Adrenal gland (tissue), 5 donors: ENCODE data around the gene C2orf78.

Experiments used
- POLR2A ChIP-seq, 2 donors: fragments of 450-650 bp; IDR thresholded peaks; one replicate each; pipeline ENCODE4 v1.6.1; 2017; ENCODE audit warnings: antibody characterized with exemption in 2 of 2, mild to moderate bottlenecking in 2 of 2, moderate library complexity in 1 of 2
- TF ChIP-seq, protein P1 (sequence below), 6 experiments: fragments of 450-650 bp in 4 of 6; fragments of 200-600 bp in 2 of 6; sonication (generic) in 1 of 6; IDR thresholded peaks; 1 replicate in 5 of 6; 2 replicates in 1 of 6; pipeline versions ENCODE4 v1.5.1 to v1.8.0; 2016 to 2021; ENCODE audit warnings: antibody characterized with exemption in 6 of 6, mild to moderate bottlenecking in 2 of 6, moderate library complexity in 1 of 6
- donor health status: DM: no; HTN: no; CAD: no.

DNA sequence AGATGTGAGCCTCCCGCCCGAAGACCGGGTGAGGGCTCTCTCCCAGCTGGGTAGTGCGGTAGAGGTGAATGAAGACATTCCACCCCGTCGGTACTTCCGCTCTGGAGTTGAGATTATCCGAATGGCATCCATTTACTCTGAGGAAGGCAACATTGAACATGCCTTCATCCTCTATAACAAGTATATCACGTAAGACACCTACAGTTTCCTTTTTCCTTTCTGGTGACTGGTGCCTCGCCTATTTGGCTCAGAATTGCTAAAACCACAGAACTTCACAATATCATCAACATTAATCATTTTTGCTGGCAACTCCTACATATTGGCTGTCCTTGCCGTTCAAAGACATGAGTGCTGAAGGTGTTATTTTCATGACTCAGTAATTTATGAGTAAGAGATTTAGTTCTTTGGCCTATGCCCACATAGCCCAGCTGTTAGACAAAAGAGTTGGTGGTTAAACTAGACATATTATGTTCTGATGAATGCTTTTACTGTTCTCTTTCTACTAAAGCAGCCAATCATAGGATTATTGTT is 47.0 kb downstream of the C2orf78 start:
- no peak for TF ChIP-seq POLR2A (IDR thresholded peaks at IDR 0.05)
- TF ChIP-seq, protein P1, sequence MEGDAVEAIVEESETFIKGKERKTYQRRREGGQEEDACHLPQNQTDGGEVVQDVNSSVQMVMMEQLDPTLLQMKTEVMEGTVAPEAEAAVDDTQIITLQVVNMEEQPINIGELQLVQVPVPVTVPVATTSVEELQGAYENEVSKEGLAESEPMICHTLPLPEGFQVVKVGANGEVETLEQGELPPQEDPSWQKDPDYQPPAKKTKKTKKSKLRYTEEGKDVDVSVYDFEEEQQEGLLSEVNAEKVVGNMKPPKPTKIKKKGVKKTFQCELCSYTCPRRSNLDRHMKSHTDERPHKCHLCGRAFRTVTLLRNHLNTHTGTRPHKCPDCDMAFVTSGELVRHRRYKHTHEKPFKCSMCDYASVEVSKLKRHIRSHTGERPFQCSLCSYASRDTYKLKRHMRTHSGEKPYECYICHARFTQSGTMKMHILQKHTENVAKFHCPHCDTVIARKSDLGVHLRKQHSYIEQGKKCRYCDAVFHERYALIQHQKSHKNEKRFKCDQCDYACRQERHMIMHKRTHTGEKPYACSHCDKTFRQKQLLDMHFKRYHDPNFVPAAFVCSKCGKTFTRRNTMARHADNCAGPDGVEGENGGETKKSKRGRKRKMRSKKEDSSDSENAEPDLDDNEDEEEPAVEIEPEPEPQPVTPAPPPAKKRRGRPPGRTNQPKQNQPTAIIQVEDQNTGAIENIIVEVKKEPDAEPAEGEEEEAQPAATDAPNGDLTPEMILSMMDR (IDR thresholded peaks at IDR 0.05): no peak
